GM12892 (cell line): Measurements from ENCODE around the gene KLHDC8A.

Experiments
- POLR2A ChIP-seq: IDR thresholded peaks from 2 replicates; pipeline ENCODE4 v1.6.1; 2011; ENCODE audit warnings: low read depth, low read length, control low read depth
- POLR2AphosphoS5 ChIP-seq: IDR thresholded peaks from 2 replicates; pipeline ENCODE4 v1.6.1; 2011; ENCODE audit warnings: low read depth, low read length, control low read depth
- TAF1 ChIP-seq: IDR thresholded peaks from 2 replicates; pipeline ENCODE4 v1.6.1; 2011; ENCODE audit warnings: low read depth, mild to moderate bottlenecking, control low read depth, low read length, borderline replicate concordance

DNA sequence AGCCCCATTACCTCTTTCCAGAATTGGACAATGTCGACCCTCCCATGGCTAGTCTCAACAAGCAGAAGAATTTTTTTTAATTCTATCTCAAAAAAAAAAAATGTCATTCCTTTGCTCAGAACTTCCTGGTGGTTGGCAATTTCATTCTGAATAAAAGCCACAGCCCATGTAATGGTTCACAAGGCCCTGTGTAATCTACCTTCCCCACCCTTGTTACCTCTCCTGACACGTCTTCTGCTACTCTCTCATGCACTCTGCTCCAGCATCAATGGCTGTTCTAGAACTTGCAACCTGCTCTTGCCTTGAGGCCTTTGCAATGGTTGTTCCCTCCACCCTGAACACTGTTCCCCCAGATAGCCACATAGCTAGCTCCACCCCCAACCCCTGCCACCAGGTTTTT, 60.6 kb downstream of the KLHDC8A start:
- TF ChIP-seq POLR2A (no peak), POLR2AphosphoS5 (no peak), TAF1 (no peak)
